ENCODE measurements around the gene GNG12. TPM values are rescaled to one million over a fixed set of nuclear protein-coding genes. Genes with fewer than 3 reads are reported as not detected.
"Not testable (repeated sequence)": the region's sequence is repeated elsewhere in the genome, so short reads cannot be mapped to it uniquely, and the experiment has no call there.

GNG12 gene
- polyA plus RNA-seq, 3 donors from 2014 or later = 0.06 TPM; not detected in 2

- H3K36me3 Mint-ChIP-seq; H3K9me3 Mint-ChIP-seq; H3K4me1 Mint-ChIP-seq; H3K27me3 Mint-ChIP-seq (ENCODE audit: low read depth in 3 of 3); H3K4me3 Mint-ChIP-seq; H3K27ac Mint-ChIP-seq; DNase-seq: not testable (repeated sequence)
Observed at GRCh38 chr1:67730312-67730711, 103.0 kb downstream of the GNG12 start.

GRCh38 chr1:67729872-67730271, 103.4 kb downstream of the GNG12 start:
- Mint-ChIP-seq H3K9me3 (no peaks in the 10 kb centered on the region), H3K36me3 (no peaks in the 10 kb centered on the region), H3K27me3 (ENCODE audit: low read depth in 3 of 3) (peaks cover 0 to 2% (median 2%) of the 10 kb centered on the region in 3 donors), H3K27ac (no peak overlapping the region), H3K4me1 (no peaks in the 10 kb centered on the region), H3K4me3 (no peak overlapping the region)
- DNase-seq = no peak

GRCh38 chr1:67726224-67726623, 107.0 kb downstream of the GNG12 start:
- H3K4me3 Mint-ChIP-seq = no peak overlapping the region
- H3K9me3 Mint-ChIP-seq = no peaks in the 10 kb centered on the region
- no peaks in the 10 kb centered on the region for H3K4me1 Mint-ChIP-seq
- H3K27me3 Mint-ChIP-seq (ENCODE audit: low read depth in 3 of 3) = peaks cover 0 to 2% (median 0%) of the 10 kb centered on the region in 3 donors
- no peaks in the 10 kb centered on the region for H3K36me3 Mint-ChIP-seq
- H3K27ac Mint-ChIP-seq = no peak overlapping the region
- no peak for DNase-seq

GRCh38 chr1:67724928-67725560, 108.2 kb downstream of the GNG12 start:
- H3K4me3 Mint-ChIP-seq = no peak overlapping the region
- no peak for DNase-seq
- no peak overlapping the region for H3K27ac Mint-ChIP-seq
- no peaks in the 10 kb centered on the region for H3K36me3 Mint-ChIP-seq
- H3K9me3 Mint-ChIP-seq = no peaks in the 10 kb centered on the region
- peaks cover 0 to 2% (median 0%) of the 10 kb centered on the region in 3 donors for H3K27me3 Mint-ChIP-seq (ENCODE audit: low read depth in 3 of 3)
- no peaks in the 10 kb centered on the region for H3K4me1 Mint-ChIP-seq

- no peak for DNase-seq
- H3K4me3 Mint-ChIP-seq = no peak overlapping the region
- no peak overlapping the region for H3K27ac Mint-ChIP-seq
- no peaks in the 10 kb centered on the region for H3K4me1 Mint-ChIP-seq
- H3K36me3 Mint-ChIP-seq = no peaks in the 10 kb centered on the region
- H3K9me3 Mint-ChIP-seq = no peaks in the 10 kb centered on the region
- no peaks in the 10 kb centered on the region for H3K27me3 Mint-ChIP-seq (ENCODE audit: low read depth in 3 of 3)
Observed at GRCh38 chr1:67723620-67724019, 109.6 kb downstream of the GNG12 start.

GRCh38 chr1:67723126-67723525, 110.1 kb downstream of the GNG12 start:
- DNase-seq = no peak
- Mint-ChIP-seq H3K4me3 (no peak overlapping the region), H3K9me3 (no peaks in the 10 kb centered on the region), H3K4me1 (no peaks in the 10 kb centered on the region), H3K27me3 (ENCODE audit: low read depth in 3 of 3) (peaks cover 0 to 2% (median 0%) of the 10 kb centered on the region in 3 donors), H3K27ac (no peak overlapping the region), H3K36me3 (no peaks in the 10 kb centered on the region)

- Mint-ChIP-seq H3K9me3 (no peaks in the 10 kb centered on the region), H3K27ac (no peak overlapping the region), H3K27me3 (ENCODE audit: low read depth in 3 of 3) (peaks cover 0 to 2% (median 0%) of the 10 kb centered on the region in 3 donors), H3K36me3 (no peaks in the 10 kb centered on the region), H3K4me1 (no peaks in the 10 kb centered on the region), H3K4me3 (no peak overlapping the region)
- no peak for DNase-seq
Observed at GRCh38 chr1:67722292-67722944, 110.8 kb downstream of the GNG12 start.

- Mint-ChIP-seq H3K36me3 (no peaks in the 10 kb centered on the region), H3K4me3 (no peak overlapping the region), H3K9me3 (no peaks in the 10 kb centered on the region), H3K27ac (no peak overlapping the region), H3K4me1 (no peaks in the 10 kb centered on the region), H3K27me3 (ENCODE audit: low read depth in 3 of 3) (peaks cover 0 to 2% (median 0%) of the 10 kb centered on the region in 3 donors)
- DNase-seq = no peak
Observed at GRCh38 chr1:67721650-67722291, 111.5 kb downstream of the GNG12 start.

GRCh38 chr1:67721112-67721511, 112.2 kb downstream of the GNG12 start:
- DNase-seq = no peak
- Mint-ChIP-seq H3K27ac (no peak overlapping the region), H3K27me3 (ENCODE audit: low read depth in 3 of 3) (peaks cover 0 to 2% (median 0%) of the 10 kb centered on the region in 3 donors), H3K9me3 (no peaks in the 10 kb centered on the region), H3K4me3 (no peak overlapping the region), H3K4me1 (no peaks in the 10 kb centered on the region), H3K36me3 (no peaks in the 10 kb centered on the region)

GRCh38 chr1:67719329-67720196, 113.7 kb downstream of the GNG12 start:
- no peak overlapping the region for H3K27ac Mint-ChIP-seq
- peaks cover 0 to 2% (median 0%) of the 10 kb centered on the region in 3 donors for H3K27me3 Mint-ChIP-seq (ENCODE audit: low read depth in 3 of 3)
- no peak overlapping the region for H3K4me3 Mint-ChIP-seq
- no peaks in the 10 kb centered on the region for H3K36me3 Mint-ChIP-seq
- no peaks in the 10 kb centered on the region for H3K4me1 Mint-ChIP-seq
- no peak for DNase-seq
- no peaks in the 10 kb centered on the region for H3K9me3 Mint-ChIP-seq

- Mint-ChIP-seq H3K27ac (no peak overlapping the region), H3K4me3 (no peak overlapping the region), H3K27me3 (ENCODE audit: low read depth in 3 of 3) (peaks cover 0 to 5% (median 0%) of the 10 kb centered on the region in 3 donors), H3K4me1 (no peaks in the 10 kb centered on the region), H3K9me3 (no peaks in the 10 kb centered on the region), H3K36me3 (no peaks in the 10 kb centered on the region)
- no peak for DNase-seq
Observed at GRCh38 chr1:67717876-67718275, 115.4 kb downstream of the GNG12 start.

- peaks cover 0 to 5% (median 0%) of the 10 kb centered on the region in 3 donors for H3K27me3 Mint-ChIP-seq (ENCODE audit: low read depth in 3 of 3)
- no peak overlapping the region for H3K4me3 Mint-ChIP-seq
- no peaks in the 10 kb centered on the region for H3K9me3 Mint-ChIP-seq
- no peak overlapping the region for H3K27ac Mint-ChIP-seq
- no peaks in the 10 kb centered on the region for H3K36me3 Mint-ChIP-seq
- no peak for DNase-seq
- H3K4me1 Mint-ChIP-seq = no peaks in the 10 kb centered on the region
Observed at GRCh38 chr1:67716800-67717199, 116.5 kb downstream of the GNG12 start.

- Mint-ChIP-seq H3K4me1 (no peaks in the 10 kb centered on the region), H3K36me3 (no peaks in the 10 kb centered on the region), H3K4me3 (no peak overlapping the region), H3K27me3 (ENCODE audit: low read depth in 3 of 3) (peaks cover 0 to 5% (median 0%) of the 10 kb centered on the region in 3 donors), H3K9me3 (no peaks in the 10 kb centered on the region), H3K27ac (no peak overlapping the region)
- no peak for DNase-seq
Observed at GRCh38 chr1:67715819-67716218, 117.4 kb downstream of the GNG12 start.

All from immature natural killer cell (primary cell).